GM12878 (cell line): Measurements from ENCODE around the gene JMJD7. TPM values are rescaled to one million over a fixed set of nuclear protein-coding genes. Genes with fewer than 3 reads are reported as not detected.

Experiments
- ATAC-seq: fragments of 200-7000 bp; cut with Tn5 transposase; 3 replicates; pipeline ENCODE4 v1.9.1; 2020; ENCODE audit warnings: mild to moderate bottlenecking, moderate library complexity
- BruUV-seq: library from RNA; stranded (reverse); fragments of 400-500 nt; replicated peaks from 2 replicates; lab custom pipeline; 2021; lab: Mats Ljungman, UMichigan
- CTCF ChIA-PET: fragments of 300-600 bp; sonication (Branson Sonifier 250); formaldehyde crosslinking; extraction: SDS; loops from one replicate; lab custom pipeline; 2021; ENCODE audit warnings: inconsistent platforms; lab: Yijun Ruan, JAX
- POLR2A ChIA-PET: fragments of 350-600 bp; formaldehyde crosslinking; extraction: SDS; loops from one replicate; lab custom pipeline; 2021; ENCODE audit warnings: inconsistent platforms; lab: Charles Lee
- RAD21 ChIA-PET: fragments of 300-600 bp; sonication (Branson Sonifier 250); formaldehyde crosslinking; loops from one replicate; lab custom pipeline; 2023; ENCODE audit warnings: antibody characterized with exemption; ENCODE audit not compliant: unreplicated experiment; lab: Charles Lee
- SMC1A ChIA-PET: fragments of 300-600 bp; sonication (Branson Sonifier 250); formaldehyde crosslinking; loops from one replicate; lab custom pipeline; 2023; ENCODE audit not compliant: unreplicated experiment, uncharacterized antibody; lab: Charles Lee
- DNase-seq: peaks from one replicate; pipeline ENCODE4 v3.0.0-alpha.2; 2011; ENCODE audit warnings: low read depth, low spot score
- FAIRE-seq: peaks from 3 replicates; lab custom pipeline; 2011; peaks lifted over from hg19 to GRCh38; lab: Jason Lieb, UNC
- H2AFZ ChIP-seq: 2 replicates; pipeline ENCODE4 v1.6.0; 2011; ENCODE audit warnings: low read depth, low read length, control low read depth; ENCODE audit not compliant: control insufficient read depth
- H3K27ac ChIP-seq: 2 replicates; pipeline ENCODE4 v1.5.1; 2011; ENCODE audit warnings: control low read depth; ENCODE audit not compliant: control insufficient read depth, insufficient read depth
- H3K27me3 ChIP-seq, 2 experiments: replicated peaks in 1 of 2; 2 replicates each; pipeline versions ENCODE4 v1.6.0 to v1.6.1; 2011; ENCODE audit warnings: low read length in 1 of 2; ENCODE audit not compliant: control insufficient read depth in 2 of 2, insufficient read depth in 2 of 2
- H3K36me3 ChIP-seq, 2 experiments: 2 replicates each; pipeline ENCODE4 v1.5.1; 2011; ENCODE audit warnings: low read length in 1 of 2; ENCODE audit not compliant: control insufficient read depth in 2 of 2, insufficient read depth in 2 of 2
- H3K4me1 ChIP-seq: 2 replicates; pipeline ENCODE4 v1.6.1; 2011; ENCODE audit warnings: mild to moderate bottlenecking, low read length, moderate library complexity, mixed read lengths; ENCODE audit not compliant: control insufficient read depth, insufficient read depth
- H3K4me2 ChIP-seq: 2 replicates; pipeline ENCODE4 v1.6.0; 2011; ENCODE audit warnings: control low read depth; ENCODE audit not compliant: control insufficient read depth, insufficient read depth
- H3K4me3 ChIP-seq: fragments of 200-600 bp; sonication (generic); 2 replicates; pipeline ENCODE4 v1.5.1; 2016
- H3K79me2 ChIP-seq: 2 replicates; pipeline ENCODE4 v1.6.0; 2011; ENCODE audit warnings: low read length; ENCODE audit not compliant: control insufficient read depth, insufficient read depth
- H3K9ac ChIP-seq: 2 replicates; pipeline ENCODE4 v1.8.0; 2011; ENCODE audit warnings: low read length, control low read depth, mixed read lengths; ENCODE audit not compliant: control insufficient read depth, insufficient read depth
- H3K9me3 ChIP-seq: replicated peaks from 3 replicates; pipeline ENCODE4 v1.5.1; 2011; ENCODE audit warnings: mild to moderate bottlenecking, low read length; ENCODE audit not compliant: control insufficient read depth, insufficient read depth
- H4K20me1 ChIP-seq: 2 replicates; pipeline ENCODE4 v1.6.0; 2011; ENCODE audit not compliant: control insufficient read depth, insufficient read depth
- LARP7 ChIP-seq: fragments of 450-650 bp; IDR thresholded peaks from 2 replicates; pipeline ENCODE4 v1.6.1; 2017; ENCODE audit warnings: mild to moderate bottlenecking
- SMC3 ChIP-seq: IDR thresholded peaks from 2 replicates; pipeline ENCODE4 v1.6.1; 2011; ENCODE audit warnings: low read length, improper control_type of control experiment, borderline replicate concordance
- USF1 ChIP-seq: IDR thresholded peaks from 2 replicates; pipeline ENCODE4 v1.6.1; 2011; ENCODE audit warnings: borderline replicate concordance, low read depth, mild to moderate bottlenecking, moderate library complexity, mixed read lengths, low read length; ENCODE audit not compliant: insufficient read depth; ENCODE audit errors: extremely low read length
- WGBS: methylation state at CpG from one replicate; pipeline ENCODE4 v1.1.6; 2016; ENCODE audit warnings: low lambda C conversion rate; ENCODE audit not compliant: insufficient replicate concordance, insufficient coverage; ENCODE audit errors: missing lambda C conversion rate; 5-methylcytosine and 5-hydroxymethylcytosine counted together
- in situ Hi-C: fragments of 300-500 bp; cut with MboI; formaldehyde crosslinking; loops from 9 replicates; pipeline ENCODE4 v1.14.3; 2018; ENCODE audit warnings: mixed read lengths
- intact Hi-C: fragments of 100-400 bp; cut with micrococcal nuclease; formaldehyde crosslinking; loops from one replicate; pipeline ENCODE4 v1.14.2; 2022; ENCODE audit not compliant: unreplicated experiment
- polyA plus RNA-seq, 11 experiments: library from polyadenylated mRNA; depleted of rRNA in 4 of 11; unstranded in 6 of 11; stranded (reverse) in 5 of 11; fragments of >200 nt; fragmentation: Nextera tagmentation in 4 of 11; fragmentation: Illumina TruSeq in 1 of 11; extraction: Ambion mirVana in 4 of 11; extraction: Trizol in 1 of 11; gene quantifications; 1 replicate in 1 of 11; 2 replicates in 10 of 11; pipeline versions ENCODE4 v1.2.1 to v1.2.3, GENCODE V29; 2011 to 2016; ENCODE audit warnings: inconsistent platforms in 2 of 11, missing spikeins in 2 of 11, low read depth in 1 of 11
- total RNA-seq, 4 experiments: library from RNA; depleted of rRNA in 3 of 4; stranded (reverse); fragments of >200 nt in 3 of 4; fragmentation: Illumina TruSeq in 1 of 4; extraction: Trizol in 1 of 4; gene quantifications; 2 replicates each; pipeline versions ENCODE4 v1.2.1 to v1.2.3, GENCODE V29; 2013 to 2021
- TF ChIP-seq, protein P1 (sequence below): fragments of 450-650 bp; IDR thresholded peaks from 2 replicates; pipeline ENCODE4 v1.6.1; 2018; ENCODE audit warnings: mild to moderate bottlenecking, low read depth, moderate library complexity; ENCODE audit not compliant: partially characterized antibody
- TF ChIP-seq, protein P2 (sequence below): IDR thresholded peaks from 2 replicates; pipeline ENCODE4 v1.6.1; 2011; ENCODE audit warnings: borderline replicate concordance, low read depth, mild to moderate bottlenecking, moderate library complexity, low read length; ENCODE audit not compliant: insufficient read depth, poor library complexity, severe bottlenecking
- TF ChIP-seq, protein P3 (sequence below): fragments of 450-650 bp; formaldehyde crosslinking; IDR thresholded peaks from 2 replicates; pipeline ENCODE4 v1.5.0; 2022; ENCODE audit warnings: mild to moderate bottlenecking, missing genetic modification characterization

JMJD7 gene
- total and polyA plus RNA-seq, 10 of the 15 experiments (the other 5 are each of a cell fraction or from before 2014, with no cell fraction given) = 0.79 to 12.2 (median 6.5) TPM

- no peaks in the 10 kb centered on the region for H3K4me1 ChIP-seq
- in situ Hi-C loops (no loop called here), intact Hi-C loops (loop anchor here (5.0 kb wide), 2 partner anchors 75 to 145 kb away; partner anchors contain the start of gene EHD4)
- FAIRE-seq (no peak), ATAC-seq (peak; percentile 5), DNase-seq (no peak)
- no peaks in the 10 kb centered on the region for H3K9me3 ChIP-seq
- peaks cover 3 to 10% of the 10 kb centered on the region in 2 experiments; a peak in 3 of 4 replicates for H3K36me3 ChIP-seq
- ChIA-PET SMC1A (interaction anchor here (1.0 to 3.0 kb wide), 2 partner anchors 54 to 77 kb away, joined by 4 to 7 read pairs; partner anchors contain the start of gene MAPKBP1), RAD21 (interaction anchor here (1.0 kb wide), 1 partner anchor 53 kb away, joined by 3 read pairs; the partner anchor contains the start of gene MAPKBP1), CTCF (interaction anchor here (2.5 kb wide), 1 partner anchor 54 kb away, joined by 12 read pairs; the partner anchor contains the start of gene MAPKBP1), POLR2A (interaction anchor here (1.3 kb wide), 1 partner anchor 96 kb away, joined by 3 read pairs; no protein-coding TSS in a partner anchor)
- H3K79me2 ChIP-seq = no peaks in the 10 kb centered on the region
- peak overlapping the region; percentile 85 for H3K4me2 ChIP-seq
- H2AFZ ChIP-seq = peak overlapping the region; percentile 61
- no peaks in the 10 kb centered on the region; the same call in 1 of the 2 replicates for H4K20me1 ChIP-seq
- 15% methylated on average over 35 of the region's 37 CpGs for WGBS
- TF ChIP-seq, protein P1, sequence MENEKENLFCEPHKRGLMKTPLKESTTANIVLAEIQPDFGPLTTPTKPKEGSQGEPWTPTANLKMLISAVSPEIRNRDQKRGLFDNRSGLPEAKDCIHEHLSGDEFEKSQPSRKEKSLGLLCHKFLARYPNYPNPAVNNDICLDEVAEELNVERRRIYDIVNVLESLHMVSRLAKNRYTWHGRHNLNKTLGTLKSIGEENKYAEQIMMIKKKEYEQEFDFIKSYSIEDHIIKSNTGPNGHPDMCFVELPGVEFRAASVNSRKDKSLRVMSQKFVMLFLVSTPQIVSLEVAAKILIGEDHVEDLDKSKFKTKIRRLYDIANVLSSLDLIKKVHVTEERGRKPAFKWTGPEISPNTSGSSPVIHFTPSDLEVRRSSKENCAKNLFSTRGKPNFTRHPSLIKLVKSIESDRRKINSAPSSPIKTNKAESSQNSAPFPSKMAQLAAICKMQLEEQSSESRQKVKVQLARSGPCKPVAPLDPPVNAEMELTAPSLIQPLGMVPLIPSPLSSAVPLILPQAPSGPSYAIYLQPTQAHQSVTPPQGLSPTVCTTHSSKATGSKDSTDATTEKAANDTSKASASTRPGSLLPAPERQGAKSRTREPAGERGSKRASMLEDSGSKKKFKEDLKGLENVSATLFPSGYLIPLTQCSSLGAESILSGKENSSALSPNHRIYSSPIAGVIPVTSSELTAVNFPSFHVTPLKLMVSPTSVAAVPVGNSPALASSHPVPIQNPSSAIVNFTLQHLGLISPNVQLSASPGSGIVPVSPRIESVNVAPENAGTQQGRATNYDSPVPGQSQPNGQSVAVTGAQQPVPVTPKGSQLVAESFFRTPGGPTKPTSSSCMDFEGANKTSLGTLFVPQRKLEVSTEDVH = no peak
- TF ChIP-seq, protein P2, sequence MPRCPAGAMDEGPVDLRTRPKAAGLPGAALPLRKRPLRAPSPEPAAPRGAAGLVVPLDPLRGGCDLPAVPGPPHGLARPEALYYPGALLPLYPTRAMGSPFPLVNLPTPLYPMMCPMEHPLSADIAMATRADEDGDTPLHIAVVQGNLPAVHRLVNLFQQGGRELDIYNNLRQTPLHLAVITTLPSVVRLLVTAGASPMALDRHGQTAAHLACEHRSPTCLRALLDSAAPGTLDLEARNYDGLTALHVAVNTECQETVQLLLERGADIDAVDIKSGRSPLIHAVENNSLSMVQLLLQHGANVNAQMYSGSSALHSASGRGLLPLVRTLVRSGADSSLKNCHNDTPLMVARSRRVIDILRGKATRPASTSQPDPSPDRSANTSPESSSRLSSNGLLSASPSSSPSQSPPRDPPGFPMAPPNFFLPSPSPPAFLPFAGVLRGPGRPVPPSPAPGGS = peak; percentile 16
- TF ChIP-seq, protein P3, sequence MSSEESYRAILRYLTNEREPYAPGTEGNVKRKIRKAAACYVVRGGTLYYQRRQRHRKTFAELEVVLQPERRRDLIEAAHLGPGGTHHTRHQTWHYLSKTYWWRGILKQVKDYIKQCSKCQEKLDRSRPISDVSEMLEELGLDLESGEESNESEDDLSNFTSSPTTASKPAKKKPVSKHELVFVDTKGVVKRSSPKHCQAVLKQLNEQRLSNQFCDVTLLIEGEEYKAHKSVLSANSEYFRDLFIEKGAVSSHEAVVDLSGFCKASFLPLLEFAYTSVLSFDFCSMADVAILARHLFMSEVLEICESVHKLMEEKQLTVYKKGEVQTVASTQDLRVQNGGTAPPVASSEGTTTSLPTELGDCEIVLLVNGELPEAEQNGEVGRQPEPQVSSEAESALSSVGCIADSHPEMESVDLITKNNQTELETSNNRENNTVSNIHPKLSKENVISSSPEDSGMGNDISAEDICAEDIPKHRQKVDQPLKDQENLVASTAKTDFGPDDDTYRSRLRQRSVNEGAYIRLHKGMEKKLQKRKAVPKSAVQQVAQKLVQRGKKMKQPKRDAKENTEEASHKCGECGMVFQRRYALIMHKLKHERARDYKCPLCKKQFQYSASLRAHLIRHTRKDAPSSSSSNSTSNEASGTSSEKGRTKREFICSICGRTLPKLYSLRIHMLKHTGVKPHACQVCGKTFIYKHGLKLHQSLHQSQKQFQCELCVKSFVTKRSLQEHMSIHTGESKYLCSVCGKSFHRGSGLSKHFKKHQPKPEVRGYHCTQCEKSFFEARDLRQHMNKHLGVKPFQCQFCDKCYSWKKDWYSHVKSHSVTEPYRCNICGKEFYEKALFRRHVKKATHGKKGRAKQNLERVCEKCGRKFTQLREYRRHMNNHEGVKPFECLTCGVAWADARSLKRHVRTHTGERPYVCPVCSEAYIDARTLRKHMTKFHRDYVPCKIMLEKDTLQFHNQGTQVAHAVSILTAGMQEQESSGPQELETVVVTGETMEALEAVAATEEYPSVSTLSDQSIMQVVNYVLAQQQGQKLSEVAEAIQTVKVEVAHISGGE (CRISPR knock-in tag) = no peak
- 0 out of 2 replicates have a peak, but pooled peaks have one; percentile 19 for TF ChIP-seq LARP7
- TF ChIP-seq SMC3 = no peak
- TF ChIP-seq USF1 = no peak
- no TSS peak for BruUV-seq
- peak overlapping the region; percentile 70 for H3K4me3 ChIP-seq
- no peaks in the 10 kb centered on the region for H3K27me3 ChIP-seq
- peak overlapping the region; percentile 59; the same call in 1 of the 2 replicates for H3K9ac ChIP-seq
- no peak overlapping the region for H3K27ac ChIP-seq
Measured at GRCh38 chr15:41827290-41827879, 507 bp upstream of the JMJD7 start.
